ENCODE measurements around the gene SLC6A13. TPM values are rescaled to one million over a fixed set of nuclear protein-coding genes. Genes with fewer than 3 reads are reported as not detected.

Gene SLC6A13
- total RNA-seq, 1 donor from 2014 or later: not detected

- Histone ChIP-seq H3K27me3 (ENCODE audit: control insufficient read depth, insufficient read depth, low read length) (peaks cover 1% of the 10 kb centered on the region), H3K4me3 (ENCODE audit: low read depth, low read length) (no peak overlapping the region), H3K36me3 (ENCODE audit: control insufficient read depth, insufficient read depth, low read length) (no peaks in the 10 kb centered on the region)
- no peak for DNase-seq (ENCODE audit: low read depth)
- TF ChIP-seq CTCF (IDR thresholded peaks at IDR 0.05; ENCODE audit: insufficient read depth, low read length, poor library complexity, severe bottlenecking): no peak
Observed at GRCh38 chr12:262113-262512, 523 bp downstream of the SLC6A13 start.

GRCh38 chr12:257521-258321 lies 4.9 kb downstream of the SLC6A13 start:
- Histone ChIP-seq H3K36me3 (ENCODE audit: control insufficient read depth, insufficient read depth, low read length) (no peaks in the 10 kb centered on the region), H3K27me3 (ENCODE audit: control insufficient read depth, insufficient read depth, low read length) (peaks cover 2% of the 10 kb centered on the region), H3K4me3 (ENCODE audit: low read depth, low read length) (no peak overlapping the region)
- TF ChIP-seq CTCF (IDR thresholded peaks at IDR 0.05; ENCODE audit: insufficient read depth, low read length, poor library complexity, severe bottlenecking): no peak
- no peak for DNase-seq (ENCODE audit: low read depth)

GRCh38 chr12:256958-257357 lies 5.7 kb downstream of the SLC6A13 start:
- TF ChIP-seq CTCF (IDR thresholded peaks at IDR 0.05; ENCODE audit: insufficient read depth, low read length, poor library complexity, severe bottlenecking): no peak
- H3K36me3 ChIP-seq (ENCODE audit: control insufficient read depth, insufficient read depth, low read length): no peaks in the 10 kb centered on the region
- no peak for DNase-seq (ENCODE audit: low read depth)
- H3K27me3 ChIP-seq (ENCODE audit: control insufficient read depth, insufficient read depth, low read length): peaks cover 2% of the 10 kb centered on the region
- no peak overlapping the region for H3K4me3 ChIP-seq (ENCODE audit: low read depth, low read length)

- peaks cover 2% of the 10 kb centered on the region for H3K27me3 ChIP-seq (ENCODE audit: control insufficient read depth, insufficient read depth, low read length)
- no peaks in the 10 kb centered on the region for H3K36me3 ChIP-seq (ENCODE audit: control insufficient read depth, insufficient read depth, low read length)
- H3K4me3 ChIP-seq (ENCODE audit: low read depth, low read length): no peak overlapping the region
- no peak for DNase-seq (ENCODE audit: low read depth)
- no peak for TF ChIP-seq CTCF (IDR thresholded peaks at IDR 0.05; ENCODE audit: insufficient read depth, low read length, poor library complexity, severe bottlenecking)
Observed at GRCh38 chr12:256225-256624, 6.4 kb downstream of the SLC6A13 start.

GRCh38 chr12:254912-255311 lies 7.7 kb downstream of the SLC6A13 start:
- Histone ChIP-seq H3K27me3 (ENCODE audit: control insufficient read depth, insufficient read depth, low read length) (peaks cover 2% of the 10 kb centered on the region), H3K36me3 (ENCODE audit: control insufficient read depth, insufficient read depth, low read length) (no peaks in the 10 kb centered on the region), H3K4me3 (ENCODE audit: low read depth, low read length) (no peak overlapping the region)
- DNase-seq (ENCODE audit: low read depth): no peak
- TF ChIP-seq CTCF (IDR thresholded peaks at IDR 0.05; ENCODE audit: insufficient read depth, low read length, poor library complexity, severe bottlenecking): no peak

GRCh38 chr12:254039-254438 lies 8.6 kb downstream of the SLC6A13 start:
- H3K4me3 ChIP-seq (ENCODE audit: low read depth, low read length): no peak overlapping the region
- no peak for DNase-seq (ENCODE audit: low read depth)
- no peaks in the 10 kb centered on the region for H3K36me3 ChIP-seq (ENCODE audit: control insufficient read depth, insufficient read depth, low read length)
- TF ChIP-seq CTCF (IDR thresholded peaks at IDR 0.05; ENCODE audit: insufficient read depth, low read length, poor library complexity, severe bottlenecking): no peak
- peaks cover 2% of the 10 kb centered on the region for H3K27me3 ChIP-seq (ENCODE audit: control insufficient read depth, insufficient read depth, low read length)
